ENCODE results near the gene PSMD5. TPM values are rescaled to one million over a fixed set of nuclear protein-coding genes. Genes with fewer than 3 reads are reported as not detected.

PSMD5 gene
- total RNA-seq = 27.1 TPM

GRCh38 chr9:120842685-120843485 lies at the start of gene PSMD5:
Gene PSMD5, minus strand, starts transcription at chr9:120842922. Its CDS starts 13 bp downstream, at chr9:120842909.
- peaks cover 13 to 20% (median 14%) of the 10 kb centered on the region in 3 donors for H3K4me1 ChIP-seq (ENCODE audit: control insufficient read depth in 3 of 3, insufficient read depth in 3 of 3, low read length in 3 of 3)
- H3K4me3 ChIP-seq (ENCODE audit: low read length in 3 of 3) = peak within 1 kb of the TSS; percentile 77 to 94 (median 92)
- H3K9ac ChIP-seq (ENCODE audit: low read depth in 1 of 3, low read length in 3 of 3) = peak within 1 kb of the TSS; percentile 83 to 99 (median 89)
- no peaks in the 10 kb centered on the region for H3K9me3 ChIP-seq (ENCODE audit: control insufficient read depth in 3 of 3, low read length in 3 of 3)
- peak within 1 kb of the TSS; percentile 95 for H3K27ac ChIP-seq (ENCODE audit: low read depth, low read length)
- no peaks in the 10 kb centered on the region for H3K27me3 ChIP-seq (ENCODE audit: control insufficient read depth in 3 of 3, insufficient read depth in 3 of 3, low read length in 3 of 3)
- H3K36me3 ChIP-seq (ENCODE audit: control insufficient read depth in 3 of 3, insufficient read depth in 3 of 3, low read length in 3 of 3) = peaks cover 0 to 4% (median 3%) of the 10 kb centered on the region in 3 donors

DNA sequence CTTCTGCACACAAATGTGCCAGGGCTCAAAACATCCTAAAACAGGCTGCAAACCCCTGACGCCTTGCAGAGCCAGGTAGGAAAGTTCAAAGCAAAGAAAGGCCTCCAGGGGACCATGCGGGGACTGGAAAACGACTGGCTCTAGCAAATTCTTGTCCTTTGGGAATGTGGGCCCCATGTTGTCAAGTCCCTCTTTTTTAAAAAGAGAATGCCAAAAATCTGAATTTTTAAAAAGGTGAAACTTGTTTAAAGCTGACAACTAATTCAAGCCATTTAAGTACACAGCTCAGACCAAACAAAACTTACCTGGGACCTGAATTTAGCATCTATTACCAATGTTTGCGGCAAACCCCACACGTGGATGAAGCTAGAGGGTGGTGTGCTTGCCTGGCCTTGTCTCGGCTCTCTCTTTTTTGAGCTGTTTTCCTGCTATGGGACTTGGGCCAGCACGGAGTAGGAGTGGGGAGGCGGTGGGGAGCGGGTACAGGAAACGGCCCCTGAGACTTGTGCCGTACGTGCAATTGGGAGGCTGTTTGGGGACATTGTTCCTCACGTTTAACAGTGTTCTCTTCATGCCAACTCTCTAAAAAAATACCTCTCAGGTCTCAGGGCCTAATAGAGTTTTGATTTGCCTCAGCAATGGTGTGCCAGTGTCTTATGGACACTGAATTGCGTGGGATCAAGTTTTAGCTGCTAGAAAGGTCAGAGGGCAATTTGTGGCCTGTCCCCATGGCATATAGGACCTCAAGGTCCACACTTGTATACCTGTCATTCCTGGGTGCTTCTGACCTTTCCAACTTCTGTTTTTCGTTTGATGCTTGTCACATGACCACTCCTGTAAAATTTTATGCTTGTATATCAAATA lies 49.4 kb upstream of the PSMD5 start:
- Histone ChIP-seq H3K36me3 (ENCODE audit: control insufficient read depth in 3 of 3, insufficient read depth in 3 of 3, low read length in 3 of 3) (no peaks in the 10 kb centered on the region), H3K27ac (ENCODE audit: low read depth, low read length) (no peak overlapping the region), H3K9me3 (ENCODE audit: control insufficient read depth in 3 of 3, low read length in 3 of 3) (no peaks in the 10 kb centered on the region), H3K9ac (ENCODE audit: low read depth in 1 of 3, low read length in 3 of 3) (no peak overlapping the region), H3K4me3 (ENCODE audit: low read length in 3 of 3) (no peak overlapping the region), H3K4me1 (ENCODE audit: control insufficient read depth in 3 of 3, insufficient read depth in 3 of 3, low read length in 3 of 3) (peaks cover 8 to 10% (median 9%) of the 10 kb centered on the region in 3 donors), H3K27me3 (ENCODE audit: control insufficient read depth in 3 of 3, insufficient read depth in 3 of 3, low read length in 3 of 3) (peaks cover 0 to 3% (median 3%) of the 10 kb centered on the region in 3 donors)

DNA sequence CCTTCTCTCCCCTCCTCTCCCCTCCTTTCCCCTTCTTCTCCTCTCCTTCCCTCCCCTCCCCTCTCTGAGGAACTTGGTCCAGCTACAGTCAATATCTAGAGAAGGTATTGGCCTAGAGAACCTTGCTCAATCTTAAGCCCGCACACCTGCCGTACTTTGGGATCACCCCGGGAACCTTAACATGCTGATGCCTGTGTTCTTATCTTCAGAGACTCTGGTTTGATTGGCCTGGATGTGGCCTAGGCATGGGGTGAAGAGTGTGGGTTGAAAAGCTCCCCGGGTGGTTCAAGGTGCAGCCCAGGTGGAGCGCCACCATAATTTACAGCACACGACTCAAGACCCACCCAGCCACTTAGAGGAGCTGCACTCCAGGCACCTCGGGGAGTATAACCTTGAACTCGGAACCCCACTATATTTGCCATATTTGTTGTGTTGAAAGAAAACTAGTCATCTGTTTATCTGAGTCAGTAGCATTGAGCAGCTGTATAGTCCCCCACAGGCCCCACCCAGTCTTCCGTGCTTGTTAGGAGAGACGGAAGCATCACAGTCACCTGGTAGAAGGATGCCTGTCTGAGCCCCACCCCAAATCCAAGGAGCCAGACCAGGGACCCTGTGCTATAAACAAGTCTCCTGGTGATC lies 48.6 kb upstream of the PSMD5 start:
- Histone ChIP-seq H3K4me1 (ENCODE audit: control insufficient read depth in 3 of 3, insufficient read depth in 3 of 3, low read length in 3 of 3) (peaks cover 4 to 7% (median 5%) of the 10 kb centered on the region in 3 donors), H3K27me3 (ENCODE audit: control insufficient read depth in 3 of 3, insufficient read depth in 3 of 3, low read length in 3 of 3) (peaks cover 0 to 3% (median 3%) of the 10 kb centered on the region in 3 donors), H3K4me3 (ENCODE audit: low read length in 3 of 3) (no peak overlapping the region), H3K9ac (ENCODE audit: low read depth in 1 of 3, low read length in 3 of 3) (no peak overlapping the region), H3K27ac (ENCODE audit: low read depth, low read length) (no peak overlapping the region), H3K9me3 (ENCODE audit: control insufficient read depth in 3 of 3, low read length in 3 of 3) (no peaks in the 10 kb centered on the region), H3K36me3 (ENCODE audit: control insufficient read depth in 3 of 3, insufficient read depth in 3 of 3, low read length in 3 of 3) (no peaks in the 10 kb centered on the region)

DNA sequence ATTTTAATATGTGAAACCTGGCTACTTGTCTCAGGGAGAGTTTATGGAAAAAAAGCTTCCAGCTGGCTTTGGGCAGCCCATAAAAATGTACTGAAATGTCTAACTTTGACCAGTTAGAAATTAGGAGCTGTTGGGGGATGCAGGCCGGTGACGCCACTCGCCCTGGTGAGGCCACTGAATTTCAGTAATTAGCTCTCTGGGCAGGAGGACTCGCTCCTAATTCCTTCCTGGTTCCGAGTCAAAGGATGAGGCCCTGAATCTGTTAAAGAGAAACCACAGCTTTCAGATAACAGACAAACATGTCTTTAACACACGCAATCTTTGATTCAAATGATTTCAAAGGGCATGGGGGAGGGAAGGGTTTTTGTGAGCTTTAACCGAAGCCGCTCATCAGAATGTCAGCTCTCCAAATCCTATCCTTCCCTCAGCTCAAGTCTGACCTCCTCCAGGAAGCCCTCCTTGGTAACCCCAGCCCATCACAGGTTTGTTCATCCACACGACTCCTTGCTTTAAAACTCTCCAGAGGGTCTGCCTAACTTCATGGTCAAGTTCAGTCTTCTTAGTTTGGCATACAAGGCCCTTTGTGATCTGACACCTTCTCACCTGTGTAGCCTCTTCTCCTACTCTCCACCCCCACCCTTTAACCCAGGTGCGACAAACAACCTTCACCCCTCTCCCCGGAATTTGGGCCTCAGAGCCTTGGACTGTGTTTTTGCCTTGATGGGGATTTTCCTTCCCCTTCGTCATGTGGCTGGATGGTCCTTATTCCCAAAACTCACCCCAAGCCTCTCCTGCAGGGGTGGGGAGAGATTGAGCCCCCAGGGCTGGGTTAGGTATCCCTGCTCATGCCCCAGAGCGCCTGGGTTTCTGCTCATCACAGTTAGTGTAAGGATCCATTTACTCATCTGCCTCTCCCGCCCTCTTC lies 47.9 kb upstream of the PSMD5 start:
- Histone ChIP-seq H3K27me3 (ENCODE audit: control insufficient read depth in 3 of 3, insufficient read depth in 3 of 3, low read length in 3 of 3) (peaks cover 0 to 3% (median 0%) of the 10 kb centered on the region in 3 donors), H3K4me1 (ENCODE audit: control insufficient read depth in 3 of 3, insufficient read depth in 3 of 3, low read length in 3 of 3) (peaks cover 10 to 13% (median 12%) of the 10 kb centered on the region in 3 donors), H3K36me3 (ENCODE audit: control insufficient read depth in 3 of 3, insufficient read depth in 3 of 3, low read length in 3 of 3) (no peaks in the 10 kb centered on the region), H3K9me3 (ENCODE audit: control insufficient read depth in 3 of 3, low read length in 3 of 3) (no peaks in the 10 kb centered on the region), H3K27ac (ENCODE audit: low read depth, low read length) (peak overlapping the region; percentile 40), H3K4me3 (ENCODE audit: low read length in 3 of 3) (no peak overlapping the region), H3K9ac (ENCODE audit: low read depth in 1 of 3, low read length in 3 of 3) (no peak overlapping the region)

DNA sequence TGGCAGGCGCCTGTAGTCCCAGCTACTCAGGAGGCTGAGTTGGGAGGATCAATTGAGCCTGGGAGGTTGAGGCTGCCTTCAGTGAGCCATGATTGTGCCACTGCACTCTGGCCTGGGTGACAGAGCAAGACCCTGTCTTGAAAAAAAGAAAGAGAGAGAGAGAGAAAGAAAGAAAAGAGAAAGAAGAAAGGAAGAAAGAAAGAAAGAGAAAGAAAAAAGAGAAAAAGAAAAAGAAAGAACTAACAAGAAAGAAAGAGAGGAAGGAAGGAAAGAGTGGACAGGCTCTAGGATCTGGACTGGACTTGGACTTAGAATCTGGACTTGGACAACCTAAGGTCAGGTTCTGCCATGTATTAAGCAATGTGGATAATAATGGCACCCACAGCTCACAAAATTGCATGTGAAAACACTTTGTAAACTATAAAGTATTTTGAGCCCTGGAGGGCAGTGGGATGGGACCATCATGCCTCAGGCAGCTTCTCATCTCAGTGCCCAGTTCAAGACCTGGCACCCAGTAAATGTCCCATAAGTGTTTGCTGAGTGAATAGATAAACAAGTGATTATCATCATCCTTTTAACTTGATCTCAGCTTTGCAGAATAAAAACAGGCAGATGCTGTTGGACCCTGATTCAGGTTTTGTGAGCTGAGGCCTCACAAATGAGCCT lies 47.0 kb upstream of the PSMD5 start:
- Histone ChIP-seq H3K36me3 (ENCODE audit: control insufficient read depth in 3 of 3, insufficient read depth in 3 of 3, low read length in 3 of 3) (no peaks in the 10 kb centered on the region), H3K4me3 (ENCODE audit: low read length in 3 of 3) (no peak overlapping the region), H3K27ac (ENCODE audit: low read depth, low read length) (peak overlapping the region; percentile 30), H3K27me3 (ENCODE audit: control insufficient read depth in 3 of 3, insufficient read depth in 3 of 3, low read length in 3 of 3) (peaks cover 0 to under 1% (median 0%) of the 10 kb centered on the region in 3 donors), H3K4me1 (ENCODE audit: control insufficient read depth in 3 of 3, insufficient read depth in 3 of 3, low read length in 3 of 3) (peaks cover 8 to 13% (median 9%) of the 10 kb centered on the region in 3 donors), H3K9me3 (ENCODE audit: control insufficient read depth in 3 of 3, low read length in 3 of 3) (no peaks in the 10 kb centered on the region), H3K9ac (ENCODE audit: low read depth in 1 of 3, low read length in 3 of 3) (no peak overlapping the region)

DNA sequence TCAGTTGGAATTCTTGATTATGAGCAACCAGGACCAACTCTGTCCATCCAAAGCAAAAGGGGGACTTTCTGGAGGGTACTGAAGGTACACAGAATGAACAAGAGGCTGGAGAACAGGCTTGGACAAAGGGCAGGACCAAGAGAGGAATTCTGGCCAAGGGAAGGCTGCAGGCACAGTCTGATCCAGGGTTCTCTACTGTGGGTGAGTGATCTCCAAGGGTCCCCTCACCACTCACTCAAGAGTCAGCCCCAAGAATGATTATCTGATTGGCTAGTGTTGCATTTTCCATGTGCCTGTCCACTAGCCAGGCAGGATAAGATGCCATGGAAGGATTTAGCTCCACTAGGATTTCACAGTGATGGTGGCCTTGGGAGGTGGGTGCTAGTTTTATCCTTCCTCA lies 45.9 kb upstream of the PSMD5 start:
- Histone ChIP-seq H3K4me1 (ENCODE audit: control insufficient read depth in 3 of 3, insufficient read depth in 3 of 3, low read length in 3 of 3) (peaks cover 4 to 9% (median 8%) of the 10 kb centered on the region in 3 donors), H3K36me3 (ENCODE audit: control insufficient read depth in 3 of 3, insufficient read depth in 3 of 3, low read length in 3 of 3) (no peaks in the 10 kb centered on the region), H3K9me3 (ENCODE audit: control insufficient read depth in 3 of 3, low read length in 3 of 3) (no peaks in the 10 kb centered on the region), H3K9ac (ENCODE audit: low read depth in 1 of 3, low read length in 3 of 3) (no peak overlapping the region), H3K27ac (ENCODE audit: low read depth, low read length) (no peak overlapping the region), H3K4me3 (ENCODE audit: low read length in 3 of 3) (no peak overlapping the region), H3K27me3 (ENCODE audit: control insufficient read depth in 3 of 3, insufficient read depth in 3 of 3, low read length in 3 of 3) (no peaks in the 10 kb centered on the region)

DNA sequence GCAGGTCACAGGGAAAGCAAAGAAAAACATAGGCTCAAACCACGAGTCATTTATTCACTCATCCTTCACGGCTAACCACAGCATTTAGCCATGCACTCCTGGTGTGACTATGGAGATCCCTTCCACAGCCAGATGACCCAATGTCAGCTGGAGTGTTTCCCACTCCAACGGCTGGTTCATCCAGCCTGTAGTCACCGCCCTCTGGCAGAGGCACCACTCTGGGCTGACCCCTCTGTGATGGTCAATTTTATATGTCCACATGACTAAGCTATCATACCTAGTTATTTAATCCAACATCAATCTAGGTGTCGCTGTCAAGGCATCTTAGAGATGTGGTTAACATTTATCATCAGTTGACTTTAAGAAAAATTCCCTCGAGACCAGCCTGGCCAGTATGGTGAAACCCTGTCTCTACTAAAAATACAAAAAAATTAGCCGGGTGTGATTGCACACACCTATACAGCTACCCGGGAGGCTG lies 43.8 kb upstream of the PSMD5 start:
- H3K27ac ChIP-seq (ENCODE audit: low read depth, low read length) = no peak overlapping the region

GRCh38 chr9:120885958-120886357 lies 43.2 kb upstream of the PSMD5 start:
- H3K4me3 ChIP-seq (ENCODE audit: low read length in 3 of 3) = no peak overlapping the region
- no peak overlapping the region for H3K27ac ChIP-seq (ENCODE audit: low read depth, low read length)
- H3K9me3 ChIP-seq (ENCODE audit: control insufficient read depth in 3 of 3, low read length in 3 of 3) = no peaks in the 10 kb centered on the region
- peaks cover 0 to 6% (median 4%) of the 10 kb centered on the region in 3 donors for H3K27me3 ChIP-seq (ENCODE audit: control insufficient read depth in 3 of 3, insufficient read depth in 3 of 3, low read length in 3 of 3)
- H3K9ac ChIP-seq (ENCODE audit: low read depth in 1 of 3, low read length in 3 of 3) = no peak overlapping the region
- peaks cover 2 to 9% (median 8%) of the 10 kb centered on the region in 3 donors for H3K4me1 ChIP-seq (ENCODE audit: control insufficient read depth in 3 of 3, insufficient read depth in 3 of 3, low read length in 3 of 3)
- no peaks in the 10 kb centered on the region for H3K36me3 ChIP-seq (ENCODE audit: control insufficient read depth in 3 of 3, insufficient read depth in 3 of 3, low read length in 3 of 3)

More for the DNA sequence above, 43.8 kb upstream of the PSMD5 start:
- H3K36me3 ChIP-seq (ENCODE audit: control insufficient read depth in 3 of 3, insufficient read depth in 3 of 3, low read length in 3 of 3) = no peaks in the 10 kb centered on the region
- H3K9ac ChIP-seq (ENCODE audit: low read depth in 1 of 3, low read length in 3 of 3) = no peak overlapping the region
- H3K9me3 ChIP-seq (ENCODE audit: control insufficient read depth in 3 of 3, low read length in 3 of 3) = no peaks in the 10 kb centered on the region
- H3K27me3 ChIP-seq (ENCODE audit: control insufficient read depth in 3 of 3, insufficient read depth in 3 of 3, low read length in 3 of 3) = peaks cover 0 to 6% (median 4%) of the 10 kb centered on the region in 3 donors
- H3K4me3 ChIP-seq (ENCODE audit: low read length in 3 of 3) = no peak overlapping the region
- H3K4me1 ChIP-seq (ENCODE audit: control insufficient read depth in 3 of 3, insufficient read depth in 3 of 3, low read length in 3 of 3) = peaks cover 2 to 9% (median 8%) of the 10 kb centered on the region in 3 donors

Data from skeletal muscle tissue (tissue), 4 donors.